ENCODE results near the gene CASKIN1. TPM values are rescaled to one million over a fixed set of nuclear protein-coding genes. Genes with fewer than 3 reads are reported as not detected.

Gene CASKIN1
- total and polyA plus RNA-seq, 2 experiments from 2014 or later, result 1.0 to 6.2 TPM

GRCh38 chr16:2188395-2188794 lies 8.0 kb downstream of the CASKIN1 start:
- H3K4me1 Mint-ChIP-seq, result no peaks in the 10 kb centered on the region
- no peak overlapping the region for H3K4me3 Mint-ChIP-seq
- Histone ChIP-seq H2AFZ (no peak overlapping the region), H3K27me3 (ENCODE audit: insufficient read depth) (no peaks in the 10 kb centered on the region), H3K79me2 (replicated peaks; ENCODE audit: insufficient read depth) (no peaks in the 10 kb centered on the region), H3F3A (replicated peaks; ENCODE audit: low read depth) (0 out of 2 replicates have a peak, but pooled peaks cover 2% of the 10 kb centered on the region), H3K4me3 (no peak overlapping the region), H3K36me3 (ENCODE audit: insufficient read depth) (no peaks in the 10 kb centered on the region), H3K4me2 (no peak overlapping the region), H3K27ac (ENCODE audit: low read depth) (no peak overlapping the region), H3K4me1 (ENCODE audit: insufficient read depth) (no peaks in the 10 kb centered on the region), H3K9me2 (ENCODE audit: insufficient read depth) (no peaks in the 10 kb centered on the region), H4K20me1 (replicated peaks; ENCODE audit: insufficient read depth) (no peaks in the 10 kb centered on the region)
- peaks cover 13% of the 10 kb centered on the region for H3K27me3 Mint-ChIP-seq (ENCODE audit: insufficient read depth, low read depth, poor library complexity)
- H3K27ac Mint-ChIP-seq, result no peak overlapping the region
- DNase-seq (ENCODE audit: low spot score) (no peak), ATAC-seq (no peak)
- no peaks in the 10 kb centered on the region for H3K9me3 Mint-ChIP-seq
- H3K36me3 Mint-ChIP-seq (ENCODE audit: low read depth), result no peaks in the 10 kb centered on the region
- TF ChIP-seq ETS1 (IDR thresholded peaks at IDR 0.05) (no peak), ZNF331 (CRISPR knock-in tag; IDR thresholded peaks at IDR 0.05; ENCODE audit: low read depth) (no peak), ZNF114 (CRISPR knock-in tag; IDR thresholded peaks at IDR 0.05) (no peak), REST (IDR thresholded peaks at IDR 0.05; ENCODE audit: unreplicated experiment) (no peak), STAT1 (IDR thresholded peaks at IDR 0.05; ENCODE audit: unreplicated experiment) (no peak), ZNF462 (CRISPR knock-in tag; IDR thresholded peaks at IDR 0.05) (no peak), POLR2AphosphoS5 (IDR thresholded peaks at IDR 0.05; ENCODE audit: low read depth) (no peak)

All from GM23338 (cell line).